ENCODE data around the gene ATXN7L1.

GRCh38 chr7:105623378-105623777 is 253.0 kb downstream of the ATXN7L1 start:
- TF ChIP-seq CTCF (IDR thresholded peaks at IDR 0.05) (no peak), POLR2A (IDR thresholded peaks at IDR 0.05) (no peak), EP300 (IDR thresholded peaks at IDR 0.05) (no peak)
